ENCODE measurements around the gene ZNF124. TPM values are rescaled to one million over a fixed set of nuclear protein-coding genes. Genes with fewer than 3 reads are reported as not detected.

ZNF124 gene
- total and polyA plus RNA-seq, 4 experiments from 2014 or later: 6.6 to 26.8 (median 17.1) TPM

DNA sequence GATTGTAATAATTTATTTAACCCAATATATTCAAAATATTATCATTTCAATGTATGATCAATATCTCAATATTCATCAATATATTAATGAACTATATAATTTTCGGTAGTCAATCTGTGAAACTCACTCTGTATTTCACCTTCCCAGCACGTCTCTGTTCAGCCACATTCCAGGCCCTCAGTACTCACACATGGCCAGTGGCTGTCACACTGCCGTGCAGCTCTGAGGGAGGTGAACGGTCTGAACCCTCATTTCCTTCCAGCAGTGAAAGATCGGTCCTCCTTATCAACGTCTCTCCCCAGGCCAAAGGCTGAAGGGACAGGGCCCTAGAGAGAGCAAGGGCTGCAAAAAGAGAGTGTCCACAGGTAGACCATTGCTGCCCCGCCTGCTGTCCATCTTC lies 39.5 kb upstream of the ZNF124 start:
- H3K4me1 Mint-ChIP-seq: peaks cover 45 to 66% (median 59%) of the 10 kb centered on the region in 4 donors
- H3K27me3 Mint-ChIP-seq: no peaks in the 10 kb centered on the region
- H3K4me3 Mint-ChIP-seq: peak overlapping the region in 7 of 8 donors; percentile 44 to 81 (median 73)
- POLR2A ChIA-PET (ENCODE audit: partially characterized antibody): interaction anchor here (1.1 to 1.8 kb wide), 3 partner anchors 12 to 279 kb away, joined by 3 to 4 read pairs (median 3); no protein-coding TSS in a partner anchor
- H3K36me3 Mint-ChIP-seq: peaks cover 12 to 25% of the 10 kb centered on the region in 2 donors
- peaks cover 0 to 3% (median 0%) of the 10 kb centered on the region in 8 donors for H3K9me3 Mint-ChIP-seq
- peak overlapping the region; percentile 13 to 97 (median 89) for H3K27ac Mint-ChIP-seq
- Histone ChIP-seq H3K9me3 (ENCODE audit: control insufficient read depth in 1 of 2, low read length in 2 of 2) (no peaks in the 10 kb centered on the region), H3K36me3 (ENCODE audit: insufficient read depth, low read length) (no peaks in the 10 kb centered on the region), H3K27ac (ENCODE audit: low read depth, low read length) (no peak overlapping the region), H3K4me1 (ENCODE audit: insufficient read depth, low read length) (peaks cover 62% of the 10 kb centered on the region), H3K4me3 (ENCODE audit: low read length in 2 of 2) (no peak overlapping the region), H3K27me3 (ENCODE audit: insufficient read depth, low read length) (no peaks in the 10 kb centered on the region)
- no peak for DNase-seq
- intact Hi-C loops (cut with micrococcal nuclease): loop anchor here (2.0 to 10.0 kb wide), 3 partner anchors 39 to 281 kb away; partner anchors contain the start of genes AHCTF1 and ZNF124
- CTCF ChIA-PET (ENCODE audit: partially characterized antibody): no interaction called here

DNA sequence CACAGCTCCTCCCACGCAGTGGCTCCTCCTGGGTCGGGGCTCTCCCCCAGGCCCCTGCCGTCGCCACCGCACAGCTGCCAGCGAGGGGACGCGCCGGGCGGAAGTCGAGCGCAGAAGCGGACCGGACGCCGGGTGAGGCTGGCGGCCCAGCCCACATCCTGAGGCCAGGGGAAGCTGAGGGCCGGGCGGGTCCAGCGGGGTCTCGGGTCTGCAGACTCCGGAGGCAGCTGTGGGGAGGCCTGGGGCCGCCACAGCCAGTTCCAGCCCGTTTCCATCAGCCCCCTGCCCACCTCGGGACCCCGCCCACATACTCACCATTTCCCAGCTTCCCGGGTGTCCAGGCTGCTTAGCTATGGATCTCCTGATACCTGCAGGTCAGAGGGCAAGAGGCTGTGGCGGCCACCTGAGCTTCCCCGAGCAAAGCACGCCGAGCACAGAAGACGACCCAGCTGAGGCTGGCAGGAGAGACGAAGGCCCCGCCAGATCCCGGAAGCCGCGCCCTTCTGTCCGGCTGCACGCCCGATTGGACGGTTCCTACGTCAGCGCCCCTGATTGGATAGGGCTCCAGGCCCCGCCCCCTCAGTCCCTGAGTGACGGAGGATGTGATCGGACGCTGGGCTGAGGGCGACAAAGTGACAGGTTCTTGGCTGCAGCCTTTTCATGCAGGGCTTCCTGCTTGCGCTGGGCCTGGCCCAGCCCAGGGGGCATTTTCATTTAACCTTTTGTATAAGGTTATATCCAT lies 38.7 kb upstream of the ZNF124 start:
- peak overlapping the region; percentile 76 for H3K27ac ChIP-seq (ENCODE audit: low read depth, low read length)
- peaks cover 18 to 31% of the 10 kb centered on the region in 2 donors for H3K36me3 Mint-ChIP-seq
- intact Hi-C loops (cut with micrococcal nuclease): loop anchor here (1.0 to 10.0 kb wide), 6 partner anchors 38 to 280 kb away; partner anchors contain the start of genes AHCTF1, ZNF124, ZNF496 and ZNF669
- H3K4me1 Mint-ChIP-seq: peaks cover 50 to 74% (median 64%) of the 10 kb centered on the region in 4 donors
- peaks cover 0 to 3% (median 0%) of the 10 kb centered on the region in 8 donors for H3K9me3 Mint-ChIP-seq
- peaks cover 70% of the 10 kb centered on the region for H3K4me1 ChIP-seq (ENCODE audit: insufficient read depth, low read length)
- H3K4me3 ChIP-seq (ENCODE audit: low read length in 2 of 2): peak overlapping the region; percentile 66 to 70
- H3K27me3 Mint-ChIP-seq: no peaks in the 10 kb centered on the region
- DNase-seq: peak; percentile 91 to 93 (median 92)
- ChIA-PET CTCF (ENCODE audit: partially characterized antibody) (interaction anchor here (1.5 kb wide), 1 partner anchor 180 kb away, joined by 5 read pairs; no protein-coding TSS in a partner anchor), POLR2A (ENCODE audit: partially characterized antibody) (interaction anchor here (0.8 to 1.8 kb wide), 9 partner anchors 12 to 279 kb away, joined by 3 to 10 read pairs (median 3); partner anchors contain the start of genes ZNF496, ZNF669 and ZNF670)
- peak overlapping the region; percentile 95 to 97 (median 95) for H3K27ac Mint-ChIP-seq
- no peaks in the 10 kb centered on the region for H3K9me3 ChIP-seq (ENCODE audit: control insufficient read depth in 1 of 2, low read length in 2 of 2)
- H3K27me3 ChIP-seq (ENCODE audit: insufficient read depth, low read length): no peaks in the 10 kb centered on the region
- no peaks in the 10 kb centered on the region for H3K36me3 ChIP-seq (ENCODE audit: insufficient read depth, low read length)
- H3K4me3 Mint-ChIP-seq: peak overlapping the region; percentile 94 to 97 (median 95)

DNA sequence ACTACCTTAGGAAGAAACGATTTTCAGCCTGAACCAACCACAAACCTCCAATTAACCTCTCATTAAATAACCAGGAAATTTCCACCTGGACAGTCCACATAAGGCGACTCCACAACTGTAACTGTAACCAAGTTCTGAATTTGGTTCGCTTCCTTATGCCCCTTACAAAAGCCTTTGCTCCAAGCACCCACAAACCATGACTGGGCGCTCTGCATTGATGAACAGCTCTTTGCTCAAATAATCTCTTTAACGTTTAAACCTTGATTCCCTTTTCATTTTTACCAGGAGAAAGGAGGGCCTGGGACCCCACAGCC lies 38.2 kb upstream of the ZNF124 start:
- Mint-ChIP-seq H3K4me3 (peak overlapping the region; percentile 77 to 96 (median 94)), H3K36me3 (peaks cover 18 to 33% of the 10 kb centered on the region in 2 donors), H3K9me3 (peaks cover 0 to 3% (median 0%) of the 10 kb centered on the region in 8 donors), H3K27me3 (no peaks in the 10 kb centered on the region), H3K27ac (peak overlapping the region; percentile 80 to 95 (median 92)), H3K4me1 (peaks cover 51 to 79% (median 67%) of the 10 kb centered on the region in 4 donors)
- POLR2A ChIA-PET (ENCODE audit: partially characterized antibody): interaction anchor here (0.8 to 1.8 kb wide), 9 partner anchors 11 to 279 kb away, joined by 3 to 10 read pairs (median 3); partner anchors contain the start of genes ZNF496, ZNF669 and ZNF670
- H3K9me3 ChIP-seq (ENCODE audit: control insufficient read depth in 1 of 2, low read length in 2 of 2): no peaks in the 10 kb centered on the region
- H3K4me3 ChIP-seq (ENCODE audit: low read length in 2 of 2): peak overlapping the region; percentile 66 to 70
- H3K27ac ChIP-seq (ENCODE audit: low read depth, low read length): peak overlapping the region; percentile 76
- H3K27me3 ChIP-seq (ENCODE audit: insufficient read depth, low read length): no peaks in the 10 kb centered on the region
- intact Hi-C loops (cut with micrococcal nuclease): loop anchor here (1.0 to 10.0 kb wide), 6 partner anchors 37 to 279 kb away; partner anchors contain the start of genes AHCTF1, ZNF124, ZNF496 and ZNF669
- H3K36me3 ChIP-seq (ENCODE audit: insufficient read depth, low read length): no peaks in the 10 kb centered on the region
- no peak for DNase-seq
- H3K4me1 ChIP-seq (ENCODE audit: insufficient read depth, low read length): peaks cover 75% of the 10 kb centered on the region
- CTCF ChIA-PET (ENCODE audit: partially characterized antibody): interaction anchor here (1.5 kb wide), 1 partner anchor 180 kb away, joined by 5 read pairs; no protein-coding TSS in a partner anchor

DNA sequence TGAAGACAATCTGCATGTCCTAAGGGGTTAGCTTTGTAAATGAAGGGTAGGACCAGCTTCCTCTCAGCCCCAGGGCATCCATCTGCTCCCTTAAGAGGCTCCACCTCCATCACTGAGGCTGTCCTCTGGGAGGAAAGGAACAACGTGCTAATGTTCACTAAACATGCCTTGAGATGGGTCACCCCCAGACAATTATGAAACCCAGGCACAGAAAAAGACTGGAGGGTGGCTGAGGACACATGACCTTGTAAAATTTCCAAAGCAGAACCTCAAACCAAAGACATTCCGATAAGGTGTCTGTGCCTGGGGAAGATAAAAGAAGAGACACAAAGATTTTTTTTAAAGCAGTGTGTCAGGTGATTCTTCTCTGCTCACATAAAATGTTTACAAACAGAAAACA lies 37.6 kb upstream of the ZNF124 start:
- Mint-ChIP-seq H3K27me3 (no peaks in the 10 kb centered on the region), H3K9me3 (peaks cover 0 to 3% (median 0%) of the 10 kb centered on the region in 8 donors), H3K4me1 (peaks cover 53 to 86% (median 69%) of the 10 kb centered on the region in 4 donors), H3K27ac (peak overlapping the region; percentile 80 to 95 (median 92)), H3K36me3 (peaks cover 18 to 35% of the 10 kb centered on the region in 2 donors), H3K4me3 (peak overlapping the region; percentile 77 to 96 (median 94))
- ChIA-PET CTCF (ENCODE audit: partially characterized antibody) (interaction anchor here (1.5 kb wide), 1 partner anchor 181 kb away, joined by 5 read pairs; no protein-coding TSS in a partner anchor), POLR2A (ENCODE audit: partially characterized antibody) (interaction anchor here (1.5 kb wide), 1 partner anchor 122 kb away, joined by 7 read pairs; the partner anchor contains the start of gene ZNF496)
- DNase-seq: no peak
- Histone ChIP-seq H3K9me3 (ENCODE audit: control insufficient read depth in 1 of 2, low read length in 2 of 2) (no peaks in the 10 kb centered on the region), H3K27me3 (ENCODE audit: insufficient read depth, low read length) (no peaks in the 10 kb centered on the region), H3K36me3 (ENCODE audit: insufficient read depth, low read length) (no peaks in the 10 kb centered on the region), H3K4me1 (ENCODE audit: insufficient read depth, low read length) (peaks cover 78% of the 10 kb centered on the region), H3K27ac (ENCODE audit: low read depth, low read length) (peak overlapping the region; percentile 76), H3K4me3 (ENCODE audit: low read length in 2 of 2) (peak overlapping the region in 1 of 2 donors; percentile 66)
- intact Hi-C loops (cut with micrococcal nuclease): no loop called here

DNA sequence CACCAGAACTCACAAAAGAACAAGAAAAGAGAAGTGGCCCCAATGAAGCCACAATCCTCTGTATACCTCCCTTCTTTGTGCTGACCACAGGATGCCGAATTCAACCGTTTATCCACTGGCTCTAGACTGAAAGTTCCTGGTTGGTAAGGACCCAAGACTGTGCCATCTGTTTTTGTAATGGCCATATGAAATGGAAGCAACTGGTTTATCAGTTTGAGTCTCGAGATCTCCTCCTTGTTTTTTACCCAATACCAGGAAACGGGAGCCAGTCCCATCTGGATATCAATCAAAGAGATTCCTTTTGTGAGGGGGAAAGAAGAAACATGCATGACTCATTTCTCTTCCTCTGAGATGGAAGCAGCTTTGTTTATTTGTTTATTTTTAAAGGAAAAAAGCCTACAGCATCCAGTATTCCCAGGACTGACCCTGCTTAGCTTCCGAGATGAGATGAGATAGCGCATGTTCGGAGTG lies 32.4 kb upstream of the ZNF124 start:
- peak overlapping the region in 1 of 7 donors; percentile 52 for H3K27ac Mint-ChIP-seq
- Histone ChIP-seq H3K36me3 (ENCODE audit: insufficient read depth, low read length) (peaks cover 30% of the 10 kb centered on the region), H3K4me1 (ENCODE audit: insufficient read depth, low read length) (peaks cover 41% of the 10 kb centered on the region), H3K9me3 (ENCODE audit: control insufficient read depth in 1 of 2, low read length in 2 of 2) (no peaks in the 10 kb centered on the region), H3K27me3 (ENCODE audit: insufficient read depth, low read length) (no peaks in the 10 kb centered on the region), H3K27ac (ENCODE audit: low read depth, low read length) (no peak overlapping the region), H3K4me3 (ENCODE audit: low read length in 2 of 2) (no peak overlapping the region)
- no peak for DNase-seq
- H3K9me3 Mint-ChIP-seq: peaks cover 0 to 13% (median 6%) of the 10 kb centered on the region in 8 donors
- no peaks in the 10 kb centered on the region for H3K27me3 Mint-ChIP-seq
- ChIA-PET POLR2A (ENCODE audit: partially characterized antibody) (no interaction called here), CTCF (ENCODE audit: partially characterized antibody) (no interaction called here)
- no peak overlapping the region for H3K4me3 Mint-ChIP-seq
- H3K36me3 Mint-ChIP-seq: peaks cover 64 to 71% of the 10 kb centered on the region in 2 donors
- H3K4me1 Mint-ChIP-seq: peaks cover 35 to 76% (median 57%) of the 10 kb centered on the region in 4 donors
- intact Hi-C loops (cut with micrococcal nuclease): no loop called here

DNA sequence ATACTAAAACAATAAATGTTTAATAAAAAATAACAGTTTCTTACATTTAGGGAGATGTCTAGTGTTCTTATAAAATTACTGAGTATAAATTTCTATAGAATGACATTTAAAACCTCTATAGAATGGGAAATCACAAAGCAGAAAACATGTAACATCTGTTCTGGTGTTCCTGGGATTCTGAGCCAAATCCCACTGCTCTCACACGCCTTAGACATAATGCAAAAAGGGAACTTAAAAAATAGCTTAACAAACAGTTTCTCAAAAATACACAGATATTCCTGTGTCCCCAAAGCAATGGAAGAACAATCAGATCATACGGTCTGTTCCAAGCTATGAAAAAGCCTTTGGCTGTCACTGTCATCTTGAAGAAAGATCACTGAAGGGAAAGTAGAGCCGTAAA lies 27.0 kb upstream of the ZNF124 start:
- Mint-ChIP-seq H3K27me3 (no peaks in the 10 kb centered on the region), H3K36me3 (peaks cover 89 to 96% of the 10 kb centered on the region in 2 donors), H3K4me1 (peaks cover 7 to 24% (median 18%) of the 10 kb centered on the region in 4 donors), H3K4me3 (no peak overlapping the region), H3K27ac (no peak overlapping the region), H3K9me3 (peaks cover 2 to 49% (median 34%) of the 10 kb centered on the region in 8 donors)
- Histone ChIP-seq H3K27me3 (ENCODE audit: insufficient read depth, low read length) (no peaks in the 10 kb centered on the region), H3K4me1 (ENCODE audit: insufficient read depth, low read length) (no peaks in the 10 kb centered on the region), H3K27ac (ENCODE audit: low read depth, low read length) (no peak overlapping the region), H3K36me3 (ENCODE audit: insufficient read depth, low read length) (peaks cover 53% of the 10 kb centered on the region), H3K9me3 (ENCODE audit: control insufficient read depth in 1 of 2, low read length in 2 of 2) (no peaks in the 10 kb centered on the region), H3K4me3 (ENCODE audit: low read length in 2 of 2) (no peak overlapping the region)
- ChIA-PET CTCF (ENCODE audit: partially characterized antibody) (no interaction called here), POLR2A (ENCODE audit: partially characterized antibody) (interaction anchor here (0.8 kb wide), 1 partner anchor 12 kb away, joined by 3 read pairs; no protein-coding TSS in a partner anchor)
- DNase-seq: no peak
- intact Hi-C loops (cut with micrococcal nuclease): no loop called here
